ENCODE measurements around the gene FOXP1.

GRCh38 chr3:71598292-71598691 is 14.8 kb upstream of the FOXP1 start:
- TF ChIP-seq CTCF (IDR thresholded peaks at IDR 0.05) = no peak
- TF ChIP-seq POLR2A (IDR thresholded peaks at IDR 0.05) = no peak
- no peak for TF ChIP-seq POLR2AphosphoS5 (IDR thresholded peaks at IDR 0.05)
- TF ChIP-seq EP300 (IDR thresholded peaks at IDR 0.05) = no peak
